HG02943 (cell line): ENCODE data around the gene MDH1.
"Not testable (repeated sequence)": the region's sequence is repeated elsewhere in the genome, so short reads cannot be mapped to it uniquely, and the experiment has no call there.

Source experiments
- ATAC-seq: cut with Tn5 transposase; IDR thresholded peaks from one replicate; pipeline ENCODE4 v1.9.1; 2021; ENCODE audit warnings: mild to moderate bottlenecking, low read depth, moderate library complexity; ENCODE audit not compliant: unreplicated experiment

Gene MDH1

GRCh38 chr2:63587814-63588384 is 864 bp upstream of the MDH1 start:
- ATAC-seq = peak; percentile 2

GRCh38 chr2:63589148-63589958 is 590 bp downstream of the MDH1 start:
- ATAC-seq = peak; percentile 8

- no peak for ATAC-seq
Measured at GRCh38 chr2:63590626-63591408, 2.1 kb downstream of the MDH1 start.

GRCh38 chr2:63591566-63592175 is 2.9 kb downstream of the MDH1 start:
- no peak for ATAC-seq

- ATAC-seq = no peak
Measured at GRCh38 chr2:63594660-63595059, 5.9 kb downstream of the MDH1 start.

- no peak for ATAC-seq
Measured at GRCh38 chr2:63596401-63596883, 7.7 kb downstream of the MDH1 start.

- ATAC-seq = no peak
Measured at GRCh38 chr2:63598981-63599380, 10.2 kb downstream of the MDH1 start.

- no peak for ATAC-seq
Measured at GRCh38 chr2:63600881-63601460, 12.2 kb downstream of the MDH1 start.

GRCh38 chr2:63604666-63605065 is 15.9 kb downstream of the MDH1 start:
- no peak for ATAC-seq

GRCh38 chr2:63608865-63609264 is 20.1 kb downstream of the MDH1 start:
- not testable (repeated sequence) for ATAC-seq

- no peak for ATAC-seq
Measured at GRCh38 chr2:63610525-63610924, 21.8 kb downstream of the MDH1 start.

- ATAC-seq = no peak
Measured at GRCh38 chr2:63613391-63613901, 24.7 kb downstream of the MDH1 start.

GRCh38 chr2:63614448-63614968 is 25.7 kb downstream of the MDH1 start:
- no peak for ATAC-seq

- ATAC-seq = no peak
Measured at GRCh38 chr2:63614983-63615945, 26.5 kb downstream of the MDH1 start.

- no peak for ATAC-seq
Measured at GRCh38 chr2:63617366-63617765, 28.6 kb downstream of the MDH1 start.

- ATAC-seq = no peak
Measured at GRCh38 chr2:63619328-63619727, 30.6 kb downstream of the MDH1 start.

GRCh38 chr2:63622751-63623150 is 34.0 kb downstream of the MDH1 start:
- no peak for ATAC-seq

- not testable (repeated sequence) for ATAC-seq
Measured at GRCh38 chr2:63623763-63624162, 35.0 kb downstream of the MDH1 start.

GRCh38 chr2:63627866-63628265 is 39.1 kb downstream of the MDH1 start:
- no peak for ATAC-seq
